ENCODE measurements around the gene ITPRIPL2. TPM values are rescaled to one million over a fixed set of nuclear protein-coding genes. Genes with fewer than 3 reads are reported as not detected.

The ITPRIPL2 gene
- total RNA-seq, 1 donor from 2014 or later, result 71.2 TPM

- intact Hi-C loops (cut with DNase I), result loop anchor here (2.0 kb wide), 1 partner anchor 21 kb away; no protein-coding TSS in a partner anchor
- Histone ChIP-seq H3K27me3 (no peaks in the 10 kb centered on the region), H3K4me3 (no peak overlapping the region), H3K4me1 (peaks cover 46% of the 10 kb centered on the region), H3K36me3 (no peaks in the 10 kb centered on the region), H3K9me3 (no peaks in the 10 kb centered on the region), H3K27ac (no peak overlapping the region)
- no peak for TF ChIP-seq POLR2AphosphoS5 (IDR thresholded peaks at IDR 0.05; ENCODE audit: insufficient read depth in 1 of 2, low read depth in 1 of 2)
- no peak for TF ChIP-seq CTCF (IDR thresholded peaks at IDR 0.05)
- no peak for TF ChIP-seq POLR2A (IDR thresholded peaks at IDR 0.05)
- no peak for DNase-seq (ENCODE audit: extremely low spot score in 2 of 2)
These were observed 25.8 kb downstream of the ITPRIPL2 start for GRCh38 chr16:19139436-19140091.

GRCh38 chr16:19140396-19140795, 26.6 kb downstream of the ITPRIPL2 start:
- intact Hi-C loops (cut with DNase I), result no loop called here
- no peak for TF ChIP-seq CTCF (IDR thresholded peaks at IDR 0.05)
- no peak for TF ChIP-seq POLR2A (IDR thresholded peaks at IDR 0.05)
- TF ChIP-seq POLR2AphosphoS5 (IDR thresholded peaks at IDR 0.05; ENCODE audit: insufficient read depth in 1 of 2, low read depth in 1 of 2), result no peak

GRCh38 chr16:19142939-19143598, 29.3 kb downstream of the ITPRIPL2 start:
- Histone ChIP-seq H3K9me3 (no peaks in the 10 kb centered on the region), H3K27me3 (no peaks in the 10 kb centered on the region), H3K27ac (no peak overlapping the region), H3K4me1 (peaks cover 20% of the 10 kb centered on the region), H3K36me3 (no peaks in the 10 kb centered on the region), H3K4me3 (no peak overlapping the region)
- TF ChIP-seq CTCF (IDR thresholded peaks at IDR 0.05) (no peak), POLR2A (IDR thresholded peaks at IDR 0.05) (no peak), POLR2AphosphoS5 (IDR thresholded peaks at IDR 0.05; ENCODE audit: insufficient read depth in 1 of 2, low read depth in 1 of 2) (peak in 1 of 2 donors; percentile 71)
- intact Hi-C loops (cut with DNase I), result loop anchor here (1.0 kb wide), 1 partner anchor 38 kb away; no protein-coding TSS in a partner anchor
- no peak for DNase-seq (ENCODE audit: extremely low spot score in 2 of 2)

More at GRCh38 chr16:19140396-19140795, 26.6 kb downstream of the ITPRIPL2 start:
- Histone ChIP-seq H3K4me3 (no peak overlapping the region), H3K9me3 (no peaks in the 10 kb centered on the region), H3K27me3 (no peaks in the 10 kb centered on the region), H3K27ac (no peak overlapping the region), H3K36me3 (no peaks in the 10 kb centered on the region), H3K4me1 (peaks cover 46% of the 10 kb centered on the region)
- no peak for DNase-seq (ENCODE audit: extremely low spot score in 2 of 2)

GRCh38 chr16:19143599-19143956, 29.8 kb downstream of the ITPRIPL2 start:
- Histone ChIP-seq H3K27me3 (no peaks in the 10 kb centered on the region), H3K27ac (no peak overlapping the region), H3K4me3 (no peak overlapping the region), H3K36me3 (no peaks in the 10 kb centered on the region), H3K9me3 (no peaks in the 10 kb centered on the region), H3K4me1 (peaks cover 15% of the 10 kb centered on the region)
- intact Hi-C loops (cut with DNase I), result no loop called here
- no peak for TF ChIP-seq POLR2A (IDR thresholded peaks at IDR 0.05)
- no peak for TF ChIP-seq CTCF (IDR thresholded peaks at IDR 0.05)
- no peak for TF ChIP-seq POLR2AphosphoS5 (IDR thresholded peaks at IDR 0.05; ENCODE audit: insufficient read depth in 1 of 2, low read depth in 1 of 2)
- DNase-seq (ENCODE audit: extremely low spot score in 2 of 2), result no peak

- H3K36me3 ChIP-seq, result no peaks in the 10 kb centered on the region
- intact Hi-C loops (cut with DNase I), result no loop called here
- no peaks in the 10 kb centered on the region for H3K27me3 ChIP-seq
- TF ChIP-seq POLR2A (IDR thresholded peaks at IDR 0.05) (no peak), POLR2AphosphoS5 (IDR thresholded peaks at IDR 0.05; ENCODE audit: insufficient read depth in 1 of 2, low read depth in 1 of 2) (no peak), CTCF (IDR thresholded peaks at IDR 0.05) (no peak)
- no peaks in the 10 kb centered on the region for H3K9me3 ChIP-seq
- DNase-seq (ENCODE audit: extremely low spot score in 2 of 2), result no peak
- no peak overlapping the region for H3K4me3 ChIP-seq
- H3K4me1 ChIP-seq, result peaks cover under 1% of the 10 kb centered on the region
- H3K27ac ChIP-seq, result no peak overlapping the region
These were observed 31.2 kb downstream of the ITPRIPL2 start for GRCh38 chr16:19145010-19145409.

Data from vagina (tissue), 2 donors.